ENCODE data around the gene TEX2.
A peak's percentile ranks its signal among the peaks of the same experiment; 100 is the strongest.

The TEX2 gene

GRCh38 chr17:64155751-64156544, 107.1 kb downstream of the TEX2 start:
- no peak for DNase-seq

DNA sequence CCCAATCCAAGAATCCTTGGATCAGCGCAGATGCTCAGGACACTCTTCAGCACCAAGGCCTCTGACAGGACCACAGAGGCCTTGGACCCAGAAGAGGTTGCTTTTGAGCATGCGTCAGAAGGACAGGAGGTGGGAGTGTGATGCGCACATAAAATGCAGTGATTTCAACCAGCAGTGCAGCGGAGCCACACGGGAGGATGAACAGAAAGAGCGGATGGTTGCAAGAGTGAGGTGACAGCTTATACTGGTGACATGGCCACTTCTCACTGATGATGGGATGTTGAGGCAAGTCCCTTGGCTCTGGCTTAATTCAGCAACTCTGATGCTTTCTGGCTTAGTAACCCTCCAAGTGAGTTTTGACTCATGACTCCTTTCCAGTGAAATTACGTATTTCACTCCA, 107.9 kb downstream of the TEX2 start:
- DNase-seq, result no peak

DNA sequence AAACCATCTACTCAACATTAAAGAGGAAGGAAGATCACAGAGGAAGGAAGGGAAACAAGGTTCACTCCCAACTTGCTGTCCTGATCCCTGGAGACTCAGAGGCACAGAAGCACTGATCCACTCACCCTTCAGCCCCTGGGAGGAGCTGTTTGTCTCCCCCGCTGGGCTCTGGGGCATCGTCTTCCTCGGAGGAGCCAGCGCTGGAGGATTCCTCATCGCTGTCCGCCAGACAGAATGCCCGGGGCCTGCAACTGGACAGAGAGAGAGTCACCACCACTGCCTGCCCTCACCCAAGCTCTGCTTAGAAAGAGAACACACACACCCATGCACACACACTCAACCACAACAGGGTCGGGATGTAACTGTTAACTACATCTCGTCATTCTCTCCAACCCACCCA, 108.3 kb downstream of the TEX2 start:
- no peak for DNase-seq

- DNase-seq, result no peak
Measured at GRCh38 chr17:64154313-64154695, 108.8 kb downstream of the TEX2 start.

GRCh38 chr17:64153565-64154312, 109.3 kb downstream of the TEX2 start:
- DNase-seq, result no peak

- no peak for DNase-seq
Measured at GRCh38 chr17:64152428-64153125, 110.5 kb downstream of the TEX2 start.

DNA sequence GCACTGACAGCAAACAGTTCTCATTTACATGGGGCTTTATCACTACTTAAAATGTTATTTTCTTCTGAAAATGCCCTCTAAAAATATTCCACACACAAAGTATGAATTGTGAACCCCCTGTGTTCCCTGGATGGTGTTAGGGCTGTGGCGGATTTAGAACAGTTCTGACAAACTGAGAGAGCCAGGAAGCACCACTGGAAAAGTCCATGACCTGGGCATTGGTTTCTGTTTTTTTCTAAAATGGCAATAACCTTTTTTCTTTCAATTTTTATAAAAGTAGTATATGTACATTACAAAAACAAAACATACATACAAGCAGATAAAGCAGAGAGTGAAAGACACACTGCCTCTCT, 112.1 kb downstream of the TEX2 start:
- no peak for DNase-seq

- DNase-seq, result no peak
Measured at GRCh38 chr17:64150237-64151015, 112.6 kb downstream of the TEX2 start.

GRCh38 chr17:64149196-64149595, 113.9 kb downstream of the TEX2 start:
- no peak for DNase-seq

DNA sequence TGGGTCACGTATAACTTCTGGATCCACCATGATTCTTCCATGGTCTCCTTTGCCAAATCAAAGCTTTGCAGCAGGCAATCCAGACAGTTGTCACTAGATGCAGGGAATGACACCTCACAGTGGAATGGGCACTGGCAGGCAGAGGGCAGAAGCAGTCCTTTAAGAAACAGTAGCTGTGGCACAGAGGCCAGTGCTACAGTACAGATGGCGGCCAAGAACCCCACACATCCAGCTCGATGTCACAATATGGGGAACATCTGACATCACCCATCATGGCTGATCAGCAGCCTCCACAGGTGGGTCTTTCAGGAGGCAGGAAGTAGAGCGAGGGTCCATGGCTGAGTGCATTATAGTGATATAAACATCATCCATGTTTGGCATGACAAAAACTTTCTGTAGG, 114.4 kb downstream of the TEX2 start:
- no peak for DNase-seq

GRCh38 chr17:64148017-64148631, 114.9 kb downstream of the TEX2 start:
- no peak for DNase-seq

DNA sequence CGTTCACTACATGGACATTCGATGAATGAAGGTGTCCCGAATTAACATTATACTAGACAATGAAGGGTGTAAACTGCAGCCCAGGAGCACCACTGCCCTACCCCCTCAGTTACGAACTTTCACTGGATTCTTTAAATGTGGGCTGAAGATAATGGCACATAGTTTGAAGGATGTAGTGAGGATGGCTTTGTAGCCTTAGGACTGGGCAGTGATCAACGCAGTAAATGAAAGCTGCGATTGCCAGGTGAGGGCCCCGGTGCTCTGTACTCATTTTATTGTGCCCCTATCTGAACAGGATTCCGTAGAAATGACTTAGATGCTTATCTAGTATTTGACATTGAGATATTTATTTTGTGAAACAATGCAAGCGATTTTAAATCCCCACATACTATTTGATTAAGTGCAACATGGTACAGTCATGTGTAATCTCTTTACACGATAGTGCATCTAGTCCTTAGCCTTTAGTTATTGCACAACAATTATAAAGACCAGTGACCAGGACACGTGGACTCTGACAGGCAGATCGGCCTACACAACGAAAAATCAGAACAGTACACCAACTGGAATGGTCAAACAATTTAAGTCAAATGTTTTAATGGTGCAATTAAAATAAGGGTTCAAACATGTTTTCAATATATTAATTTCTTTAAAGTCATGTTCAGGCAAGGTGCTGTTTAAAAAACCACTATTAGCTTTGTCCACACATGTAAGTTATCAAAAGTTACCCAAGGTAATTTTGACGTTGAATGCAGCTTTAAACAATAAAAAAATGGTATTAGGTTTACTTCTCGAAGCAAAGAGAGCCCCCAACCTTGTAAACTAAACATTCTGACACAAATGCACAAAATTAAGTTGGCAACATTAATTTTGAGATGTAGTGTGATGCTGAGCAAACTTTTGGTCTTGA, 115.7 kb downstream of the TEX2 start:
- DNase-seq, result no peak

GRCh38 chr17:64146418-64147109, 116.5 kb downstream of the TEX2 start:
- DNase-seq, result no peak

DNA sequence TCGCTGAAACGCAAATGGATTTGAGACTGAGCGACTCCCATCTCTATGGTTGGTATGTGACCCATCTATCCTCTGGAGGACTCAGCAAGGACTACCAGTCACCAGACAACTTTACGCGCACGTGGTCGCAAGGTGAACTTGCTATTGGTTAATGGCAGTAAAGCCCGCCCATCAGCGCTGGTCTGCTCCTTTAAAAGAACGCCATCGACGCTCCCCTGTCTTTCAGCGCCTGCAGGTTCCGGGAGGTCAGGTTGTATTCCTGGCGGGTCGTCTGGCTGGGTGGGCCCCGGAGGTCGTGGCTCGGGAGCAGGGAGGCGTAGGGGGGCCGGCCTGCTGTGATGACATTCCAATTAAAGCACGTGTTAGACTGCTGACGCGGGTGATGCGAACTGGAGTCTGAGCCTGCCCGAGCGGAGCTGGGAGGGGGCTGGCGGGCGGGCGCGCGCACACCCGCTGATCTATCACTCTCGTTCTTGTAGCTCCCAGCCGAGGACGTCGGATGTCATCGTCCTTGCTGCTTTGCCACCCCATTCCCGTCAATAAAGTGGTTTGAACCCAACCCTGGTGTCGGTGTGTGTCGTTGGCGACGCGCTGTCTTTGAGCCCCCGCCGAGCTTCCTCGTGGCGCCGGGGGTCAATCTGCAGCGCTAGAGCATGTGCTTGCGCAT, 117.2 kb downstream of the TEX2 start:
- DNase-seq, result peak; percentile 81

DNA sequence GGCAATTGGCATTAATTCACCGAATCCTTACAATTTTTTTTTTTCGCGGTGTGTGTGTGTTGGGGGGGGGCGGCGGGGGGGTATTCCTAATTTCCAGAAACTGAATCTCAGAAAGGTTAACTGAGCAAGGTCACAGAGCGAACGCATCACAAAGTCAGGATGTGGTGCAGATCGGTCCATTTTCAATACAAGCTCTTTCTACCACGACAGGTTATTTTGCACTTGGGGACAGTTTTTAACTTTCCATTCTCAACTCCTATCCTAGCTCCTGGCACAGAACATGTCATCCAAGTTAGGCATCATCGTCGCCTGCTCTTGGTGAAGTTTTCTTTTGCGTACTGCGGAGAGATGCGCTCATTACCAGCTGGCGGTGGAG, 117.7 kb downstream of the TEX2 start:
- DNase-seq, result no peak

- no peak for DNase-seq
Measured at GRCh38 chr17:64139542-64139941, 123.5 kb downstream of the TEX2 start.

DNA sequence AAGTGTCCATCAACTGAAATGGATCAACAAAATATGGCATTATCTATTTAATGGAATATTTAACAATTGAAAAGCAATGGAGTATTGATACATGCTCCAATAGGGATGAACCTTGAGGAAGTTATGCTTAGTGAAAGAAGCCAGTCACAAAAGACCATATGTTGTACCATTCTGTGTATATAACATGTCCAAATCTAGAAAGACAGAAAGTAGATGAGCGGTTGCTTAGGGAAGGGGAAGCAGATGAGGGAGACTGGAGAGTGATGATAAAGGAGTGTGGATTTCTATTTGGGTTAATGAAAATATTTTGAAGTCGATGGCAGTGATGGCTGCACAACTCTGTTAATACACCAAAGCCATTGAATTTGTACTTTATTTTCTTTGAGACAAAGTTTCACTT, 124.6 kb downstream of the TEX2 start:
- no peak for DNase-seq

DNA sequence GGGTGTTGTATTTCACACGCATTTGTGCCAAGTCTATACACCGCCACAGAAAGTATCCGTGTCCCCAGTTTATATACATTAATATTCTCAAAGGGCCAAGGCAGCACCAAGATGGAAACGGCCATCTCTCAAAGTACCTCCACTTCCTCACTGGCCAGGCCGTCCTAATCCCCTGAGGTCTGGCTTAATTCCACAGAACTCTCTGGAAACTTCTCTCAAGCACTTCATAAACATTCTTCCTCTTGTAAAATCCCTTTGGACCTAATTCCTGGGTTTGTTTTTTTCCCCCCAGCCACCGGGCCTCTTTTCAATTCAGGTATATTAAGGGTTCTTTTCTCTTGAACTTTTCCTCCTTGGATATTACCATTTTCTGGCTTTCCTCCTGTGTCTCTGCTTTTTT, 128.1 kb downstream of the TEX2 start:
- no peak for DNase-seq

- no peak for DNase-seq
Measured at GRCh38 chr17:64134216-64134970, 128.7 kb downstream of the TEX2 start.
